Measurements from ENCODE around the gene VENTX.

The VENTX gene

GRCh38 chr10:133196221-133196915 lies 41.3 kb upstream of the VENTX start:
- Histone ChIP-seq H3K27me3 (ENCODE audit: control insufficient read depth, insufficient read depth, low read length, poor library complexity, severe bottlenecking) (no peaks in the 10 kb centered on the region), H3K27ac (ENCODE audit: insufficient read depth, low read depth, low read length, poor library complexity, severe bottlenecking) (no peak overlapping the region), H3K4me3 (ENCODE audit: insufficient read depth, low read depth, low read length) (no peak overlapping the region), H3K4me1 (ENCODE audit: control insufficient read depth, insufficient read depth, low read length) (peaks cover 11% of the 10 kb centered on the region), H3K36me3 (ENCODE audit: control insufficient read depth, insufficient read depth, low read length) (no peaks in the 10 kb centered on the region), H3K9me3 (ENCODE audit: control insufficient read depth, low read length) (no peaks in the 10 kb centered on the region)
- WGBS, 2 experiments = 92 to 93% methylated on average over 24 of the region's 24 CpGs

- H3K9me3 ChIP-seq (ENCODE audit: control insufficient read depth, low read length) = no peaks in the 10 kb centered on the region
- no peaks in the 10 kb centered on the region for H3K27me3 ChIP-seq (ENCODE audit: control insufficient read depth, insufficient read depth, low read length, poor library complexity, severe bottlenecking)
- H3K4me1 ChIP-seq (ENCODE audit: control insufficient read depth, insufficient read depth, low read length) = peaks cover 11% of the 10 kb centered on the region
- 93 to 94% methylated on average over 40 of the region's 40 CpGs for WGBS, 2 experiments
- no peaks in the 10 kb centered on the region for H3K36me3 ChIP-seq (ENCODE audit: control insufficient read depth, insufficient read depth, low read length)
- no peak overlapping the region for H3K4me3 ChIP-seq (ENCODE audit: insufficient read depth, low read depth, low read length)
- H3K27ac ChIP-seq (ENCODE audit: insufficient read depth, low read depth, low read length, poor library complexity, severe bottlenecking) = no peak overlapping the region
These were observed 40.5 kb upstream of the VENTX start for GRCh38 chr10:133196936-133197758.

GRCh38 chr10:133197786-133198185 lies 39.9 kb upstream of the VENTX start:
- Histone ChIP-seq H3K9me3 (ENCODE audit: control insufficient read depth, low read length) (no peaks in the 10 kb centered on the region), H3K36me3 (ENCODE audit: control insufficient read depth, insufficient read depth, low read length) (no peaks in the 10 kb centered on the region), H3K27ac (ENCODE audit: insufficient read depth, low read depth, low read length, poor library complexity, severe bottlenecking) (no peak overlapping the region), H3K4me3 (ENCODE audit: insufficient read depth, low read depth, low read length) (no peak overlapping the region), H3K27me3 (ENCODE audit: control insufficient read depth, insufficient read depth, low read length, poor library complexity, severe bottlenecking) (no peaks in the 10 kb centered on the region), H3K4me1 (ENCODE audit: control insufficient read depth, insufficient read depth, low read length) (peaks cover 11% of the 10 kb centered on the region)
- 91 to 92% methylated on average over 9 of the region's 9 CpGs for WGBS, 2 experiments

GRCh38 chr10:133198206-133198605 lies 39.4 kb upstream of the VENTX start:
- 95 to 96% methylated on average over 26 of the region's 26 CpGs for WGBS, 2 experiments
- H3K27ac ChIP-seq (ENCODE audit: insufficient read depth, low read depth, low read length, poor library complexity, severe bottlenecking) = no peak overlapping the region

GRCh38 chr10:133198621-133199487 lies 38.8 kb upstream of the VENTX start:
- Histone ChIP-seq H3K4me3 (ENCODE audit: insufficient read depth, low read depth, low read length) (no peak overlapping the region), H3K4me1 (ENCODE audit: control insufficient read depth, insufficient read depth, low read length) (peaks cover 11% of the 10 kb centered on the region), H3K27ac (ENCODE audit: insufficient read depth, low read depth, low read length, poor library complexity, severe bottlenecking) (no peak overlapping the region), H3K9me3 (ENCODE audit: control insufficient read depth, low read length) (no peaks in the 10 kb centered on the region), H3K27me3 (ENCODE audit: control insufficient read depth, insufficient read depth, low read length, poor library complexity, severe bottlenecking) (no peaks in the 10 kb centered on the region), H3K36me3 (ENCODE audit: control insufficient read depth, insufficient read depth, low read length) (no peaks in the 10 kb centered on the region)
- 94% methylated on average over 54 of the region's 54 CpGs for WGBS, 2 experiments

More at GRCh38 chr10:133198206-133198605, 39.4 kb upstream of the VENTX start:
- H3K4me1 ChIP-seq (ENCODE audit: control insufficient read depth, insufficient read depth, low read length) = peaks cover 11% of the 10 kb centered on the region
- no peaks in the 10 kb centered on the region for H3K9me3 ChIP-seq (ENCODE audit: control insufficient read depth, low read length)
- H3K36me3 ChIP-seq (ENCODE audit: control insufficient read depth, insufficient read depth, low read length) = no peaks in the 10 kb centered on the region
- no peak overlapping the region for H3K4me3 ChIP-seq (ENCODE audit: insufficient read depth, low read depth, low read length)
- no peaks in the 10 kb centered on the region for H3K27me3 ChIP-seq (ENCODE audit: control insufficient read depth, insufficient read depth, low read length, poor library complexity, severe bottlenecking)

- H3K4me3 ChIP-seq (ENCODE audit: insufficient read depth, low read depth, low read length) = no peak overlapping the region
- no peaks in the 10 kb centered on the region for H3K9me3 ChIP-seq (ENCODE audit: control insufficient read depth, low read length)
- no peak overlapping the region for H3K27ac ChIP-seq (ENCODE audit: insufficient read depth, low read depth, low read length, poor library complexity, severe bottlenecking)
- 87% methylated on average over 13 of the region's 13 CpGs for WGBS, 2 experiments
- peaks cover 11% of the 10 kb centered on the region for H3K4me1 ChIP-seq (ENCODE audit: control insufficient read depth, insufficient read depth, low read length)
- no peaks in the 10 kb centered on the region for H3K36me3 ChIP-seq (ENCODE audit: control insufficient read depth, insufficient read depth, low read length)
- H3K27me3 ChIP-seq (ENCODE audit: control insufficient read depth, insufficient read depth, low read length, poor library complexity, severe bottlenecking) = no peaks in the 10 kb centered on the region
These were observed 38.2 kb upstream of the VENTX start for GRCh38 chr10:133199488-133199885.

GRCh38 chr10:133199992-133200611 lies 37.6 kb upstream of the VENTX start:
- 74 to 78% methylated on average over 38 of the region's 38 CpGs for WGBS, 2 experiments
- H3K36me3 ChIP-seq (ENCODE audit: control insufficient read depth, insufficient read depth, low read length) = no peaks in the 10 kb centered on the region
- peaks cover 11% of the 10 kb centered on the region for H3K4me1 ChIP-seq (ENCODE audit: control insufficient read depth, insufficient read depth, low read length)
- no peak overlapping the region for H3K27ac ChIP-seq (ENCODE audit: insufficient read depth, low read depth, low read length, poor library complexity, severe bottlenecking)
- H3K27me3 ChIP-seq (ENCODE audit: control insufficient read depth, insufficient read depth, low read length, poor library complexity, severe bottlenecking) = no peaks in the 10 kb centered on the region
- no peaks in the 10 kb centered on the region for H3K9me3 ChIP-seq (ENCODE audit: control insufficient read depth, low read length)
- H3K4me3 ChIP-seq (ENCODE audit: insufficient read depth, low read depth, low read length) = no peak overlapping the region

- H3K9me3 ChIP-seq (ENCODE audit: control insufficient read depth, low read length) = no peaks in the 10 kb centered on the region
- H3K27ac ChIP-seq (ENCODE audit: insufficient read depth, low read depth, low read length, poor library complexity, severe bottlenecking) = no peak overlapping the region
- peaks cover 11% of the 10 kb centered on the region for H3K4me1 ChIP-seq (ENCODE audit: control insufficient read depth, insufficient read depth, low read length)
- no peaks in the 10 kb centered on the region for H3K27me3 ChIP-seq (ENCODE audit: control insufficient read depth, insufficient read depth, low read length, poor library complexity, severe bottlenecking)
- no peak overlapping the region for H3K4me3 ChIP-seq (ENCODE audit: insufficient read depth, low read depth, low read length)
- 93 to 95% methylated on average over 15 of the region's 15 CpGs for WGBS, 2 experiments
- no peaks in the 10 kb centered on the region for H3K36me3 ChIP-seq (ENCODE audit: control insufficient read depth, insufficient read depth, low read length)
These were observed 37.0 kb upstream of the VENTX start for GRCh38 chr10:133200621-133201031.

GRCh38 chr10:133201151-133201947 lies 36.3 kb upstream of the VENTX start:
- 93% methylated on average over 57 of the region's 57 CpGs for WGBS, 2 experiments
- Histone ChIP-seq H3K36me3 (ENCODE audit: control insufficient read depth, insufficient read depth, low read length) (no peaks in the 10 kb centered on the region), H3K27ac (ENCODE audit: insufficient read depth, low read depth, low read length, poor library complexity, severe bottlenecking) (no peak overlapping the region), H3K4me3 (ENCODE audit: insufficient read depth, low read depth, low read length) (no peak overlapping the region), H3K4me1 (ENCODE audit: control insufficient read depth, insufficient read depth, low read length) (peaks cover 11% of the 10 kb centered on the region), H3K9me3 (ENCODE audit: control insufficient read depth, low read length) (no peaks in the 10 kb centered on the region), H3K27me3 (ENCODE audit: control insufficient read depth, insufficient read depth, low read length, poor library complexity, severe bottlenecking) (no peaks in the 10 kb centered on the region)

Measured in ectodermal cell (in vitro differentiated cells).